Mesenchymal stem cell (in vitro differentiated cells and primary cell): Measurements from ENCODE around the gene POLN.

Experiments used
- DNase-seq: peaks from one replicate; pipeline ENCODE4 v3.0.0-alpha.2; 2013
- H2AFZ ChIP-seq: one replicate; pipeline ENCODE4 v1.6.1; 2013; ENCODE audit warnings: low read depth, mild to moderate bottlenecking, control low read depth, inconsistent platforms, low read length, moderate library complexity
- H2AK5ac ChIP-seq: 2 replicates; pipeline ENCODE4 v1.6.1; 2013; ENCODE audit warnings: low read length, moderate library complexity, mild to moderate bottlenecking, inconsistent platforms; ENCODE audit not compliant: severe bottlenecking
- H2BK120ac ChIP-seq: one replicate; pipeline ENCODE4 v1.6.1; 2013; ENCODE audit warnings: low read depth, mild to moderate bottlenecking, inconsistent platforms, low read length, moderate library complexity
- H2BK12ac ChIP-seq, 2 experiments: one replicate each; pipeline ENCODE4 v1.6.1; 2013; ENCODE audit warnings: inconsistent platforms in 2 of 2, low read length in 2 of 2, mild to moderate bottlenecking in 2 of 2, moderate library complexity in 2 of 2, control low read depth in 1 of 2
- H2BK15ac ChIP-seq: one replicate; pipeline ENCODE4 v1.6.1; 2013; ENCODE audit warnings: mild to moderate bottlenecking, low read depth, inconsistent platforms; ENCODE audit not compliant: poor library complexity, severe bottlenecking
- H2BK5ac ChIP-seq: 2 replicates; pipeline ENCODE4 v1.6.1; 2013; ENCODE audit warnings: low read depth, mild to moderate bottlenecking, low read length, control low read depth, inconsistent platforms; ENCODE audit not compliant: poor library complexity, severe bottlenecking
- H3K14ac ChIP-seq, 2 experiments: one replicate each; pipeline ENCODE4 v1.6.1; 2013; ENCODE audit warnings: inconsistent platforms in 2 of 2, low read length in 2 of 2, control low read depth in 1 of 2, mild to moderate bottlenecking in 1 of 2, moderate library complexity in 1 of 2
- H3K18ac ChIP-seq, 2 experiments: one replicate each; pipeline ENCODE4 v1.6.1; 2013; ENCODE audit warnings: inconsistent platforms in 2 of 2, low read length in 2 of 2, control low read depth in 1 of 2, low read depth in 1 of 2, mild to moderate bottlenecking in 1 of 2
- H3K23ac ChIP-seq, 2 experiments: one replicate each; pipeline ENCODE4 v1.6.1; 2013; ENCODE audit warnings: inconsistent platforms in 2 of 2, low read length in 2 of 2, mild to moderate bottlenecking in 2 of 2, moderate library complexity in 2 of 2, control low read depth in 1 of 2
- H3K27ac ChIP-seq: 2 replicates; pipeline ENCODE4 v1.5.1; 2013; ENCODE audit warnings: mild to moderate bottlenecking, moderate library complexity, low read length, control low read depth, inconsistent platforms; ENCODE audit not compliant: poor library complexity, severe bottlenecking
- H3K27me3 ChIP-seq, 2 experiments: 2 replicates each; pipeline versions ENCODE4 v1.6.1 to v1.7.0; 2013; ENCODE audit warnings: low read length in 2 of 2, mild to moderate bottlenecking in 2 of 2, moderate library complexity in 2 of 2, control low read depth in 1 of 2, inconsistent platforms in 1 of 2; ENCODE audit not compliant: control insufficient read depth in 1 of 2, insufficient read depth in 1 of 2
- H3K36me3 ChIP-seq, 2 experiments: 2 replicates each; pipeline versions ENCODE4 v1.6.1 to v1.7.0; 2013; ENCODE audit warnings: low read length in 2 of 2, control low read depth in 1 of 2, inconsistent platforms in 1 of 2, low read depth in 1 of 2, mild to moderate bottlenecking in 1 of 2; ENCODE audit not compliant: insufficient read depth in 2 of 2, control insufficient read depth in 1 of 2
- H3K4ac ChIP-seq, 2 experiments: one replicate each; pipeline ENCODE4 v1.6.1; 2013; ENCODE audit warnings: inconsistent platforms in 2 of 2, low read length in 2 of 2, mild to moderate bottlenecking in 2 of 2, moderate library complexity in 2 of 2, control low read depth in 1 of 2, low read depth in 1 of 2
- H3K4me1 ChIP-seq: 2 replicates; pipeline ENCODE4 v1.6.1; 2013; ENCODE audit warnings: low read depth, low read length, control low read depth; ENCODE audit not compliant: control insufficient read depth, insufficient read depth
- H3K4me2 ChIP-seq: 2 replicates; pipeline ENCODE4 v1.6.1; 2013; ENCODE audit warnings: low read length, mild to moderate bottlenecking, inconsistent platforms; ENCODE audit not compliant: poor library complexity, severe bottlenecking
- H3K4me3 ChIP-seq, 2 experiments: 2 replicates each; pipeline versions ENCODE4 v1.5.1 to v1.7.0; 2013; ENCODE audit warnings: low read length in 2 of 2, mild to moderate bottlenecking in 2 of 2, control low read depth in 1 of 2, low read depth in 1 of 2; ENCODE audit not compliant: insufficient read depth in 1 of 2
- H3K79me1 ChIP-seq: replicated peaks from 2 replicates; pipeline ENCODE4 v1.6.1; 2013; ENCODE audit warnings: mild to moderate bottlenecking, control low read depth, low read length, inconsistent platforms; ENCODE audit not compliant: poor library complexity, severe bottlenecking
- H3K9ac ChIP-seq: 2 replicates; pipeline ENCODE4 v1.7.0; 2013; ENCODE audit warnings: mild to moderate bottlenecking, low read length, moderate library complexity
- H3K9me3 ChIP-seq: 2 replicates; pipeline ENCODE4 v1.7.0; 2013; ENCODE audit warnings: mild to moderate bottlenecking, low read length; ENCODE audit not compliant: control insufficient read depth
- H4K8ac ChIP-seq: one replicate; pipeline ENCODE4 v1.6.1; 2013; ENCODE audit warnings: inconsistent platforms, mild to moderate bottlenecking, low read length, moderate library complexity
- H4K91ac ChIP-seq: one replicate; pipeline ENCODE4 v1.6.1; 2013; ENCODE audit warnings: mild to moderate bottlenecking, low read length, inconsistent platforms
- whole genome bisulfite sequencing: methylation state at CpG from one replicate; pipeline ENCODE4 v1.1.7; 2013; ENCODE audit warnings: mixed read lengths; 5-methylcytosine and 5-hydroxymethylcytosine counted together

The POLN gene

DNA sequence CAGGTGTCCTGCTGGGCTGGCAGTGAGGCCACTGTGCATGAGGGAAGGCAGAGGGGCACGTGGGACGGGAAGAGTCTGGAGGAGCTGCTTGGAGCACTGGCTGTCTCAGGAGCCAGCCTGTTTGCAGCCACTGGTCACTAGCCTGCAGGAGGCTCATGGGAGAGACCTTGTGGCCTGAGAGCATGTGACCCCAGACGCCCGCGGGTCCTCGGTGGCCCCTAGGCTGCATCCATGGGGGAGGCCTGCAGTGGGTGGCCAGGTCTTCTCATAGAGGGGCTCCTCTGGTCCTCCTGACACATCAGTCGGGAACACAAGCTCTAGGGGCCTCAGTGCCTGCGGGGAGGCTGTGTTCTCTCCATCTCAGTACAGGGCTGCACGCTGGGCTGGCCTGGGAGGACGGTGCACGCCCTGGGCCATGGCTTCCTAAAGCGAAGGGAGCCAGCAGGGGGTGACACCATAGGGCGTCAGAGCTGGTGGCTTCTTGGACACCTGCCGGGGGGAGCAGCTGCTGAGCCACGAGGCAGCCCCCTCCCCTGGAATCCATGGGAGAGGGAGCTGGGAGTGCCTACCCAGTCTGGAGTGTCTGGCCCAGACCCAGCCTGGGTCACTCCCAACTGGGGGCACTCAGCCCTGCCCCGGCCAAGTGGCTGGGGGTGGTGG lies 170.5 kb downstream of the POLN start:
- no peak overlapping the region for H3K4me2 ChIP-seq
- no peak overlapping the region for H3K18ac ChIP-seq
- no peaks in the 10 kb centered on the region for H3K9me3 ChIP-seq
- no peak overlapping the region for H2AK5ac ChIP-seq
- H3K27me3 ChIP-seq = peaks cover 22 to 47% of the 10 kb centered on the region in 2 experiments
- no peaks in the 10 kb centered on the region for H3K36me3 ChIP-seq
- H2AFZ ChIP-seq = no peak overlapping the region
- H4K91ac ChIP-seq = no peak overlapping the region
- no peak overlapping the region for H3K23ac ChIP-seq
- no peak overlapping the region for H2BK120ac ChIP-seq
- no peak overlapping the region for H3K27ac ChIP-seq
- DNase-seq = no peak
- no peak overlapping the region for H3K14ac ChIP-seq
- H3K9ac ChIP-seq = no peak overlapping the region
- no peaks in the 10 kb centered on the region for H3K79me1 ChIP-seq
- no peak overlapping the region for H3K4me3 ChIP-seq
- 77% methylated on average over 16 of the region's 16 CpGs for WGBS
- H2BK5ac ChIP-seq = no peak overlapping the region
- H4K8ac ChIP-seq = no peak overlapping the region
- no peak overlapping the region for H2BK15ac ChIP-seq
- no peak overlapping the region for H3K4ac ChIP-seq
- H2BK12ac ChIP-seq = no peak overlapping the region
- peaks cover 14% of the 10 kb centered on the region for H3K4me1 ChIP-seq

DNA sequence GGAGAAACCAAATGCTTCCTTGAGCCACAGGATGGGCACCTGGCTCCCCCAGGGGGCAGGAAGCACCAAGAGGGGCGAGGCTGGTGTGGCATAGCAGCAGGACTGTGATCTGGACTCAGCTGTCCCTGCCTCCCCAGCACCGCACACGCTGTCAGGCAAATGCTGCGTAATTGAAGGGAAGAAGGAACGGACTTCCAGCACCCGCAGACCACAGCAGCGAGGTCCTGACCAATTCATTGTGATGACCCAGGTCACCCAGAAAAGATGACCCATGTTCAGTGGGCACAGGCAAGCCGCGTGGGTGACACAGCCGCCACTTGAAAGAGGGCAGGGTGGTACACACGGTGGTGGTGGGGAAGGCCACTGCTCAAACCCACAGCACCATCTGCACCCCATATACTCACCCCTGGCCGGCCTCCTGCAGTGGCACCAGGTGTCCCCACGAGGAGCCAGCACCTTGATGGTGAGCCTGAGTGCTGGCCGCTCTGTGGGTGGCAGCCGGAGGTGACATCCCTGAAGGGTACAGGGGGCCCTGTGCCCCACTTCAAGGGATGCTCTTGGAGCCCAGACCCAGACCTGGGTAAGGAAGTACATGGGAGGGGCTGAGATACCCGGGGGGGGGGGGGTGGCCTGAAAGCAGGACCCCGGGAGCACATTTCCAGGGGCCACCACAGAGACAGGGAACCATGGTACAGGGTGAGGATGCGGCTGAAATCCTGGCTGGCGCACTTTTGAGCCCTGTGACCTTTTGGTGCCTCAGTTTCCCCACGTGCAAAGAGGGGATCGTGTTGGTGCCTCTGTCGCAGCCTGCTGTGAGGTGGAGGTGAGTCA lies 171.3 kb downstream of the POLN start:
- no peak overlapping the region for H4K8ac ChIP-seq
- H2BK120ac ChIP-seq = no peak overlapping the region
- no peaks in the 10 kb centered on the region for H3K36me3 ChIP-seq
- no peaks in the 10 kb centered on the region for H3K9me3 ChIP-seq
- H3K79me1 ChIP-seq = no peaks in the 10 kb centered on the region
- DNase-seq = no peak
- H3K18ac ChIP-seq = no peak overlapping the region
- no peak overlapping the region for H2AK5ac ChIP-seq
- H3K4me2 ChIP-seq = no peak overlapping the region
- H3K23ac ChIP-seq = no peak overlapping the region
- peaks cover 22 to 47% of the 10 kb centered on the region in 2 experiments for H3K27me3 ChIP-seq
- H2AFZ ChIP-seq = no peak overlapping the region
- peak overlapping the region in 1 of 2 experiments; percentile 53 for H3K14ac ChIP-seq
- peaks cover 14% of the 10 kb centered on the region for H3K4me1 ChIP-seq
- WGBS = 82% methylated on average over 22 of the region's 22 CpGs
- H2BK12ac ChIP-seq = no peak overlapping the region
- H3K4me3 ChIP-seq = no peak overlapping the region
- no peak overlapping the region for H3K9ac ChIP-seq
- no peak overlapping the region for H2BK5ac ChIP-seq
- H4K91ac ChIP-seq = no peak overlapping the region
- H3K4ac ChIP-seq = no peak overlapping the region
- no peak overlapping the region for H2BK15ac ChIP-seq
- H3K27ac ChIP-seq = no peak overlapping the region

DNA sequence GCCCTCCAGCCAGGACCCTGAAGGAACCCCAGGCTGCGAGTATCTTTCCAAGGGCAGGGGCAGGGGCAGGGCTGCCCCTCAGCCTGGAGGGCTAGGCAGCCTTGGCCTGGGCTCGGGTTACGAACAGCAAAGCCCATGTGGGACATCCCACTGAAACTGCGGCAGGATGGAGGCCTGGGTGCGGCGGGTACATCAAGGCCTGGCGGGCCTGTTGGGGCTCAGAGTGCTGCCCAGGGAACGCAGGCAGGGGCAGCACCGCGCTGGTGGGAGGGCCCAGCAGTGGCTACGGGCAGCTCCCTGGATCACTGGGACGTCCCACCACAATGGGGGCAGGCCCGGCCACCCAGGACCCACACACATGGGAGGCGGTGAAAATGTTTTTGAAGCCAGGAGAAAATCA lies 171.9 kb downstream of the POLN start:
- H3K9me3 ChIP-seq = no peaks in the 10 kb centered on the region
- H3K27me3 ChIP-seq = peaks cover 22 to 47% of the 10 kb centered on the region in 2 experiments
- no peak overlapping the region for H4K91ac ChIP-seq
- H2BK12ac ChIP-seq = no peak overlapping the region
- H3K27ac ChIP-seq = no peak overlapping the region
- peaks cover 14% of the 10 kb centered on the region for H3K4me1 ChIP-seq
- no peak overlapping the region for H2BK5ac ChIP-seq
- no peaks in the 10 kb centered on the region for H3K79me1 ChIP-seq
- H3K4me2 ChIP-seq = no peak overlapping the region
- no peak overlapping the region for H2BK15ac ChIP-seq
- no peak overlapping the region for H4K8ac ChIP-seq
- no peak overlapping the region for H3K9ac ChIP-seq
- no peak overlapping the region for H2AK5ac ChIP-seq
- H3K36me3 ChIP-seq = no peaks in the 10 kb centered on the region
- no peak overlapping the region for H3K14ac ChIP-seq
- no peak overlapping the region for H3K23ac ChIP-seq
- H2BK120ac ChIP-seq = no peak overlapping the region
- no peak overlapping the region for H3K4ac ChIP-seq
- WGBS = 72% methylated on average over 13 of the region's 14 CpGs
- H3K18ac ChIP-seq = no peak overlapping the region
- no peak for DNase-seq
- no peak overlapping the region for H3K4me3 ChIP-seq
- no peak overlapping the region for H2AFZ ChIP-seq

DNA sequence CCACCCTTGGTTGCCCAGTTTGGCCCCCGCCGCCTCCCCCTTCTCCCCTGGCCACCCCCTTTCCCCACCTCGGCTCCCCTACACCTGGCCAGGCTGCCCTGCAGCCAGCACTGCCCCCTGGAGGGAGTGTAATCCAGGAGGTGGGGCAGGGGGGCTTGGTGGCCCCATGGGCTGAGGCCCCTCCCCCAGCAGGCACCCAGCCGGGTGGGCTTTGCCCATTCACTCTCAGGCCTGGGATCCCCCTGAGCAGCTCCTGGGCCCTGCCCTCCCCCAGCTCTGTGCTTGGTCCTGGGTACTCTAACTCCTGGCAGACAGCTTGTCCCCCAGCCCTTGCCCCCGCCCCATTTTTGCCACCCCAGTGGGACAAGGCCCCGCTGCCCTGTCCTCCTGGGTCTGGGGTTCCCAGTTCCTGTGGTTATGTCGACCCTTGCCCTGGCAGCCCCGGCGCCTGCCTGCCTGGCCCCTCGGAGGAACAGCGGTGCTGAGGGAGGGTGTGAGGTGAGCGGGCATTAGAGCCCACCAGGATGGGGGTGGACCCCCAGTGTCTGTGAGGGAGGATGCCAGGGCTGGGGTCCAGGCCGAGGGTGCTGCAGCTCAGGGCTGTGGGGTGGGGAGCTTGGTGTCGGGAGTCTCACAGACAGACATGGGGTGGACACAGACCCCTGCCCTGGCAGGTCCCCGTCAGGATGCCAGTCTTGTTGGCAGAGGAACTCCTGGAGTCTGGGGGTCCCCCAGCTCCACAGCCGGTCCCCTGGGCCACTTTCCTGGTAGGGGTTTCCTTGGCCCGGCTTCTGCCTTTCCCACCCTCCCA lies 172.6 kb downstream of the POLN start:
- Histone ChIP-seq H2AK5ac (no peak overlapping the region), H3K79me1 (no peaks in the 10 kb centered on the region), H3K36me3 (no peaks in the 10 kb centered on the region), H2BK5ac (no peak overlapping the region), H3K14ac (no peak overlapping the region), H3K4me1 (peaks cover 14% of the 10 kb centered on the region), H2BK120ac (no peak overlapping the region), H3K27ac (no peak overlapping the region), H3K4ac (no peak overlapping the region), H3K9ac (no peak overlapping the region), H2BK12ac (no peak overlapping the region), H4K91ac (no peak overlapping the region), H3K4me3 (no peak overlapping the region), H4K8ac (no peak overlapping the region), H3K27me3 (peaks cover 18 to 52% of the 10 kb centered on the region in 2 experiments), H3K18ac (no peak overlapping the region), H3K4me2 (no peak overlapping the region), H3K23ac (no peak overlapping the region), H3K9me3 (no peaks in the 10 kb centered on the region), H2AFZ (no peak overlapping the region), H2BK15ac (no peak overlapping the region)
- no peak for DNase-seq
- 89% methylated on average over 13 of the region's 17 CpGs for WGBS
